ENCODE data around the gene SPTBN1.

The SPTBN1 gene

GRCh38 chr2:54434711-54435110 is 21.4 kb upstream of the SPTBN1 start:
- DNase-seq = no peak

GRCh38 chr2:54435325-54436226 is 20.6 kb upstream of the SPTBN1 start:
- no peak for DNase-seq

GRCh38 chr2:54437588-54437987 is 18.5 kb upstream of the SPTBN1 start:
- no peak for DNase-seq

- no peak for DNase-seq
Measured at GRCh38 chr2:54438271-54438670, 17.9 kb upstream of the SPTBN1 start.

- DNase-seq = no peak
Measured at GRCh38 chr2:54439582-54439981, 16.5 kb upstream of the SPTBN1 start.

- DNase-seq = no peak
Measured at GRCh38 chr2:54440050-54440449, 16.1 kb upstream of the SPTBN1 start.

GRCh38 chr2:54444503-54444902 is 11.6 kb upstream of the SPTBN1 start:
- DNase-seq = no peak

- no peak for DNase-seq
Measured at GRCh38 chr2:54446122-54446521, 10.0 kb upstream of the SPTBN1 start.

- DNase-seq = no peak
Measured at GRCh38 chr2:54446625-54447024, 9.5 kb upstream of the SPTBN1 start.

GRCh38 chr2:54454548-54455130 is 1.5 kb upstream of the SPTBN1 start:
- no peak for DNase-seq

- DNase-seq = no peak
Measured at GRCh38 chr2:54455131-54455562, 980 bp upstream of the SPTBN1 start.

GRCh38 chr2:54456362-54456611 is 160 bp downstream of the SPTBN1 start:
- no peak for DNase-seq

GRCh38 chr2:54456612-54457322 is 640 bp downstream of the SPTBN1 start:
- DNase-seq = no peak

GRCh38 chr2:54457323-54458023 is 1.3 kb downstream of the SPTBN1 start:
- no peak for DNase-seq

GRCh38 chr2:54459037-54459441 is 2.9 kb downstream of the SPTBN1 start:
- no peak for DNase-seq

GRCh38 chr2:54461261-54461660 is 5.1 kb downstream of the SPTBN1 start:
- no peak for DNase-seq

- no peak for DNase-seq
Measured at GRCh38 chr2:54464341-54464740, 8.2 kb downstream of the SPTBN1 start.

- no peak for DNase-seq
Measured at GRCh38 chr2:54465143-54465542, 9.0 kb downstream of the SPTBN1 start.

- no peak for DNase-seq
Measured at GRCh38 chr2:54466870-54467269, 10.7 kb downstream of the SPTBN1 start.

GRCh38 chr2:54468673-54469072 is 12.5 kb downstream of the SPTBN1 start:
- no peak for DNase-seq

GRCh38 chr2:54469484-54470053 is 13.4 kb downstream of the SPTBN1 start:
- no peak for DNase-seq

- DNase-seq = no peak
Measured at GRCh38 chr2:54470266-54470938, 14.3 kb downstream of the SPTBN1 start.

Data from stimulated activated CD4-positive, alpha-beta T cell treated with anti-CD3 and anti-CD28 coated beads, Interleukin-4, amount 100 ng/mL, for 24 hours (primary cell).